ENCODE data around the gene DISC1.
A peak's percentile ranks its signal among the peaks of the same experiment; 100 is the strongest.

The DISC1 gene

DNA sequence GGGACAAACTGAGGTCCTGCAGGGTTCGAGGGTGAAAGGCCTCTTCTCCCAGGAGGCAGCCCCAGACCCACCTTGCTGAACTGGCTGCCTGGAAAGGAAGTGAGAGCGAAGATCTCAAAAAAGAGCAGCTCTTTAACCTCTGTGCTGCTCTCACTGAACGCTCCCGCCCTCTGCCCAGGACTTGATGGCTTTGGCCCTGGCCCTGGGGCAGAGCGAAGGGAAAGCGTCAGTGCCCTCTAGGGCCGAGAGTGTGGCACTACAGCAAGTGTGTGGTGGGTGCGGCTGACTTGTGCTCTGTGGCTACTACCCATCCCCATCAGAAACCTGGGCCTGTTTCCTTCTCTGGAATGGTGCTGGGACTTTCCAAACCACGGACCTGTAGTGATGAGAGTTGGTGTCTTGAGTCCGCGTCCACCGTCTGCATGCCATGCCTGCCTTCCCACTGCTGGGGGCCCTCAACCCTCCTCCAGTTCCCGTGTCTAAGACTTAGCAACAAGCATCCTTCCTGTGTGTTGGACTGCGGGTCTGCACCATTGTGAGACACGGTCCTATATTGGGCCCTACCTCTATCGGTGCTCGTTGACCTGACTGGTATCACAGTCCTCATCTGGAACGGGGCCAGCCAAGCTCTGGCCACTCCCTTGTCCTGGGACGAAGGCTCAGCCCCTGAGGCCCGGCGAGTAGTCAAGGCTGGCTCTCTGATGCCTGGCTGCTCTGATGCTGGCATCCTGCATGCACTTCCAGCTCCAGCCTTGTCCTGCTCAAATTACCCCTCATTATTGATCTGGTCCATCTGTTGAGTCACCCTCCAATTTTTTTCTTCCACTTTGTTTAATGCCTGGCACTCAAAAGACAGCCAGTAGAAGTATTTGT is 180.3 kb downstream of the DISC1 start:
- no peak overlapping the region for H2AK5ac ChIP-seq (ENCODE audit: low read depth, low read length)
- H4K91ac ChIP-seq (ENCODE audit: low read depth, low read length, poor library complexity), result no peak overlapping the region
- no peak overlapping the region for H3K4me3 ChIP-seq (ENCODE audit: low read length in 2 of 2)
- no peaks in the 10 kb centered on the region for H3K27me3 ChIP-seq (ENCODE audit: control insufficient read depth in 3 of 3, insufficient read depth in 3 of 3, low read depth in 1 of 3, low read length in 3 of 3)
- H3K23ac ChIP-seq (ENCODE audit: low read depth, low read length, poor library complexity), result no peak overlapping the region
- no peak overlapping the region for H2AFZ ChIP-seq (ENCODE audit: low read length)
- no peak overlapping the region for H2BK5ac ChIP-seq (ENCODE audit: low read length)
- H3K9ac ChIP-seq (ENCODE audit: low read depth, low read length, poor library complexity), result no peak overlapping the region
- H3K18ac ChIP-seq (ENCODE audit: low read length), result no peak overlapping the region
- H2BK120ac ChIP-seq (ENCODE audit: low read depth, low read length), result no peak overlapping the region
- no peaks in the 10 kb centered on the region for H3K4me1 ChIP-seq (ENCODE audit: control insufficient read depth in 2 of 2, insufficient read depth in 1 of 2, low read depth in 1 of 2, low read length in 2 of 2)
- no peak overlapping the region for H4K8ac ChIP-seq (ENCODE audit: low read depth, low read length)
- H3K14ac ChIP-seq (ENCODE audit: low read length), result no peak overlapping the region
- no peaks in the 10 kb centered on the region for H3K9me3 ChIP-seq (replicated peaks in 1 of 2; ENCODE audit: control insufficient read depth in 2 of 2, insufficient read depth in 1 of 2, low read depth in 1 of 2, low read length in 2 of 2)
- no peak overlapping the region for H3K27ac ChIP-seq (replicated peaks; ENCODE audit: low read length)
- peak; percentile 40 for DNase-seq (ENCODE audit: low spot score)
- no peaks in the 10 kb centered on the region for H3K36me3 ChIP-seq (replicated peaks in 1 of 2; ENCODE audit: control insufficient read depth in 2 of 2, insufficient read depth in 2 of 2, low read length in 2 of 2)
- H3K4ac ChIP-seq (ENCODE audit: low read length), result no peak overlapping the region
- no CpG with 5 or more reads among the region's 21 CpGs for WGBS, 2 donors (ENCODE audit: extremely low coverage in 2 of 2, insufficient read length in 2 of 2, insufficient replicate concordance in 1 of 2)
- H3K79me1 ChIP-seq (ENCODE audit: low read depth, low read length), result no peaks in the 10 kb centered on the region
- no peak overlapping the region for H3K4me2 ChIP-seq (ENCODE audit: insufficient read depth, low read length, poor library complexity, severe bottlenecking)
- no peak overlapping the region for H2BK12ac ChIP-seq (ENCODE audit: low read length)
- no peak overlapping the region for H2BK15ac ChIP-seq (ENCODE audit: low read length)

DNA sequence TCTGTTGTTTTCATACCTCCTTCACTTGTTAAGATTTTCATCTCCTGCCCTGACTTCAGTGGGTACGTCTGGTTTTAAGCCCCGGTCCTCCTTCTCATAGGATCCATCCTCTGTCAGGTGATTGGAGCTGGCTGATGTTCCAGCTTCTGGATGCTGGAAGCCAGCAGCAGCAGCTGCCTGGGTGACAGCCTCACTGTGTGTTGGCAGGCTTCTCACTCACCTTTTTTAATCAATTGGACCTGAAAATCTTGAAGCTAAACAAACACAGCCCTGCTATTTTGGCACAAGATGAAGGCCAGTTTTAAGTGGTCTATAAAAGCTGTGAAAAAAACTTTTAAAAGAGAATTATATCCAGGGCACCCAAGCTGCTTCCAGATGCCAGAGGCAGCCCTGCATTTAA is 181.0 kb downstream of the DISC1 start:
- WGBS, 2 donors (ENCODE audit: extremely low coverage in 2 of 2, insufficient read length in 2 of 2, insufficient replicate concordance in 1 of 2), result no CpG with 5 or more reads among the region's 2 CpGs

DNA sequence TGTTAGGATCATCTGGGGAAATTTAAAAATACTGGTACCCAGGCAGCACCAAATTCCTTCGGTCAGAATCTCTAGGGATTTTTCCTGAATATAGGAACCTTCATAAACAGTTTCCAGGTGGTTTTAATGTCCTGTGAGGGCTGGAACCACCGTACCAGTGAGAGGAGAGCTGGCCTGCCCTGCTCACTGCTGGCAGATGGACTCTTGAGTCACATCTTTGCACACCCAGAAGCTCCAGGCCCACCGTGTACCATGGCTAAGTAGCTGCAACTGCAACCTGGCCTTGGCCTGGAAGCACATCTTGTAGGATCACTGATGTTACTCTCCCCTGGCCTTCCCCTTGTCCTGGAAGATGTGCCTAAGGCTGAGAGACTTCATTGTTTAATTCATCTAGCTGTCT is 181.5 kb downstream of the DISC1 start:
- H3K18ac ChIP-seq (ENCODE audit: low read length), result no peak overlapping the region
- no peaks in the 10 kb centered on the region for H3K4me1 ChIP-seq (ENCODE audit: control insufficient read depth in 2 of 2, insufficient read depth in 1 of 2, low read depth in 1 of 2, low read length in 2 of 2)
- H3K4ac ChIP-seq (ENCODE audit: low read length), result no peak overlapping the region
- no peak overlapping the region for H4K91ac ChIP-seq (ENCODE audit: low read depth, low read length, poor library complexity)
- H2BK120ac ChIP-seq (ENCODE audit: low read depth, low read length), result no peak overlapping the region
- no peak overlapping the region for H2BK12ac ChIP-seq (ENCODE audit: low read length)
- no peaks in the 10 kb centered on the region for H3K27me3 ChIP-seq (ENCODE audit: control insufficient read depth in 3 of 3, insufficient read depth in 3 of 3, low read depth in 1 of 3, low read length in 3 of 3)
- no peak overlapping the region for H3K14ac ChIP-seq (ENCODE audit: low read length)
- no peak overlapping the region for H3K4me3 ChIP-seq (ENCODE audit: low read length in 2 of 2)
- no peaks in the 10 kb centered on the region for H3K79me1 ChIP-seq (ENCODE audit: low read depth, low read length)
- H3K4me2 ChIP-seq (ENCODE audit: insufficient read depth, low read length, poor library complexity, severe bottlenecking), result no peak overlapping the region
- H3K23ac ChIP-seq (ENCODE audit: low read depth, low read length, poor library complexity), result no peak overlapping the region
- no peak overlapping the region for H3K27ac ChIP-seq (replicated peaks; ENCODE audit: low read length)
- no peak overlapping the region for H4K8ac ChIP-seq (ENCODE audit: low read depth, low read length)
- H2BK5ac ChIP-seq (ENCODE audit: low read length), result no peak overlapping the region
- H3K9ac ChIP-seq (ENCODE audit: low read depth, low read length, poor library complexity), result no peak overlapping the region
- no peak overlapping the region for H2BK15ac ChIP-seq (ENCODE audit: low read length)
- H2AFZ ChIP-seq (ENCODE audit: low read length), result no peak overlapping the region
- no peak overlapping the region for H2AK5ac ChIP-seq (ENCODE audit: low read depth, low read length)
- no CpG with 5 or more reads among the region's 3 CpGs for WGBS, 2 donors (ENCODE audit: extremely low coverage in 2 of 2, insufficient read length in 2 of 2, insufficient replicate concordance in 1 of 2)
- DNase-seq (ENCODE audit: low spot score), result no peak
- H3K36me3 ChIP-seq (replicated peaks in 1 of 2; ENCODE audit: control insufficient read depth in 2 of 2, insufficient read depth in 2 of 2, low read length in 2 of 2), result no peaks in the 10 kb centered on the region
- no peaks in the 10 kb centered on the region for H3K9me3 ChIP-seq (replicated peaks in 1 of 2; ENCODE audit: control insufficient read depth in 2 of 2, insufficient read depth in 1 of 2, low read depth in 1 of 2, low read length in 2 of 2)

More for the DNA sequence above, 181.0 kb downstream of the DISC1 start:
- Histone ChIP-seq H3K14ac (ENCODE audit: low read length) (no peak overlapping the region), H3K27me3 (ENCODE audit: control insufficient read depth in 3 of 3, insufficient read depth in 3 of 3, low read depth in 1 of 3, low read length in 3 of 3) (no peaks in the 10 kb centered on the region), H3K27ac (replicated peaks; ENCODE audit: low read length) (no peak overlapping the region), H2BK15ac (ENCODE audit: low read length) (no peak overlapping the region), H2BK120ac (ENCODE audit: low read depth, low read length) (no peak overlapping the region), H2AK5ac (ENCODE audit: low read depth, low read length) (no peak overlapping the region), H3K4me2 (ENCODE audit: insufficient read depth, low read length, poor library complexity, severe bottlenecking) (no peak overlapping the region), H3K4me1 (ENCODE audit: control insufficient read depth in 2 of 2, insufficient read depth in 1 of 2, low read depth in 1 of 2, low read length in 2 of 2) (no peaks in the 10 kb centered on the region), H4K91ac (ENCODE audit: low read depth, low read length, poor library complexity) (no peak overlapping the region), H3K23ac (ENCODE audit: low read depth, low read length, poor library complexity) (no peak overlapping the region), H2BK5ac (ENCODE audit: low read length) (no peak overlapping the region), H3K9me3 (replicated peaks in 1 of 2; ENCODE audit: control insufficient read depth in 2 of 2, insufficient read depth in 1 of 2, low read depth in 1 of 2, low read length in 2 of 2) (no peaks in the 10 kb centered on the region), H3K36me3 (replicated peaks in 1 of 2; ENCODE audit: control insufficient read depth in 2 of 2, insufficient read depth in 2 of 2, low read length in 2 of 2) (no peaks in the 10 kb centered on the region), H2AFZ (ENCODE audit: low read length) (no peak overlapping the region), H3K9ac (ENCODE audit: low read depth, low read length, poor library complexity) (no peak overlapping the region), H3K79me1 (ENCODE audit: low read depth, low read length) (no peaks in the 10 kb centered on the region), H2BK12ac (ENCODE audit: low read length) (no peak overlapping the region), H4K8ac (ENCODE audit: low read depth, low read length) (no peak overlapping the region), H3K18ac (ENCODE audit: low read length) (no peak overlapping the region), H3K4me3 (ENCODE audit: low read length in 2 of 2) (no peak overlapping the region), H3K4ac (ENCODE audit: low read length) (no peak overlapping the region)
- no peak for DNase-seq (ENCODE audit: low spot score)

DNA sequence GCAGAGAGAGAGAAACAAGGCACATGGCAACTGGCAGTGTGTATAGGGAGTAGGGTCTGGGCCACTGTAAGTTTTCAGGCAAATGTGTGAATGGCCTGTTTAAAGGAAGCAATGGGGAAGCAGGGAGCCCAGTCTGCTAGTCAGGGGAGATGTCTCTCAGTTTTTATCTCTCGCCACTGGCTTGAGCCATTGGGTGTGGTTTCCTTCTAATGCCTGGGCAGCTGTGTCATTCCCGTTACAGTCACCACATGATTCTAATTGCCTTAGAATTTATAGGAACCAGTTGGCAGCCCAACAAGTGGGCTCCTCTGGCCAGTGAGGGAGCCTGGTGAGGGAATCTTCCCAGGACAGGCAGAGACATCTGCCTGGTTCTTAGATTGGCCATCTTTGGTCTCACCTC is 182.4 kb downstream of the DISC1 start:
- Histone ChIP-seq H3K18ac (ENCODE audit: low read length) (no peak overlapping the region), H3K4me3 (ENCODE audit: low read length in 2 of 2) (no peak overlapping the region), H2BK15ac (ENCODE audit: low read length) (no peak overlapping the region), H2BK5ac (ENCODE audit: low read length) (no peak overlapping the region), H3K4ac (ENCODE audit: low read length) (no peak overlapping the region), H3K79me1 (ENCODE audit: low read depth, low read length) (no peaks in the 10 kb centered on the region), H3K4me1 (ENCODE audit: control insufficient read depth in 2 of 2, insufficient read depth in 1 of 2, low read depth in 1 of 2, low read length in 2 of 2) (no peaks in the 10 kb centered on the region), H3K9me3 (replicated peaks in 1 of 2; ENCODE audit: control insufficient read depth in 2 of 2, insufficient read depth in 1 of 2, low read depth in 1 of 2, low read length in 2 of 2) (no peaks in the 10 kb centered on the region), H2BK120ac (ENCODE audit: low read depth, low read length) (no peak overlapping the region), H3K23ac (ENCODE audit: low read depth, low read length, poor library complexity) (no peak overlapping the region), H3K36me3 (replicated peaks in 1 of 2; ENCODE audit: control insufficient read depth in 2 of 2, insufficient read depth in 2 of 2, low read length in 2 of 2) (no peaks in the 10 kb centered on the region), H3K9ac (ENCODE audit: low read depth, low read length, poor library complexity) (no peak overlapping the region), H3K27ac (replicated peaks; ENCODE audit: low read length) (no peak overlapping the region), H3K4me2 (ENCODE audit: insufficient read depth, low read length, poor library complexity, severe bottlenecking) (no peak overlapping the region), H3K27me3 (ENCODE audit: control insufficient read depth in 3 of 3, insufficient read depth in 3 of 3, low read depth in 1 of 3, low read length in 3 of 3) (no peaks in the 10 kb centered on the region), H2AK5ac (ENCODE audit: low read depth, low read length) (no peak overlapping the region), H4K91ac (ENCODE audit: low read depth, low read length, poor library complexity) (no peak overlapping the region), H2AFZ (ENCODE audit: low read length) (no peak overlapping the region), H3K14ac (ENCODE audit: low read length) (no peak overlapping the region), H2BK12ac (ENCODE audit: low read length) (no peak overlapping the region), H4K8ac (ENCODE audit: low read depth, low read length) (no peak overlapping the region)
- DNase-seq (ENCODE audit: low spot score), result no peak
- WGBS, 2 donors (ENCODE audit: extremely low coverage in 2 of 2, insufficient read length in 2 of 2, insufficient replicate concordance in 1 of 2), result no CpG with 5 or more reads among the region's 2 CpGs

Measured in neuronal stem cell (in vitro differentiated cells).